Neural crest cell (in vitro differentiated cells): ENCODE results near the gene ALDH1A3. TPM values are rescaled to one million over a fixed set of nuclear protein-coding genes. Genes with fewer than 3 reads are reported as not detected.

Source experiments
- DNase-seq: peaks from one replicate; pipeline ENCODE4 v3.0.0; 2021; ENCODE audit warnings: low read depth, mixed read lengths, low spot score
- H3K27ac Mint-ChIP-seq: one replicate; pipeline ENCODE4 v1.8.0; 2021; ENCODE audit warnings: mild to moderate bottlenecking, mixed read lengths; ENCODE audit not compliant: unreplicated experiment
- H3K27me3 Mint-ChIP-seq: 2 replicates; pipeline ENCODE4 v1.8.0; 2021; ENCODE audit warnings: low read depth, mild to moderate bottlenecking, mixed read lengths
- H3K36me3 Mint-ChIP-seq: 2 replicates; pipeline ENCODE4 v1.8.0; 2021; ENCODE audit warnings: low read depth, mild to moderate bottlenecking, mixed read lengths
- H3K4me1 Mint-ChIP-seq: 2 replicates; pipeline ENCODE4 v1.8.0; 2021; ENCODE audit warnings: mixed read lengths
- H3K4me3 Mint-ChIP-seq: one replicate; pipeline ENCODE4 v1.8.0; 2021; ENCODE audit warnings: mild to moderate bottlenecking, mixed read lengths
- H3K9me3 Mint-ChIP-seq: 2 replicates; pipeline ENCODE4 v1.8.0; 2021; ENCODE audit warnings: mixed read lengths
- total RNA-seq: library from RNA; stranded (reverse); gene quantifications from 2 replicates; pipeline ENCODE4 v1.2.1, GENCODE V29; 2021
- TF ChIP-seq, protein P1 (sequence below): fragments of 200-600 bp; sonication (generic); conservative IDR thresholded peaks from 2 replicates; pipeline ENCODE4 v1.5.0; 2021; ENCODE audit warnings: antibody characterized with exemption, mild to moderate bottlenecking

The ALDH1A3 gene
- total RNA-seq, 1 donor from 2014 or later, result 8.0 TPM

DNA sequence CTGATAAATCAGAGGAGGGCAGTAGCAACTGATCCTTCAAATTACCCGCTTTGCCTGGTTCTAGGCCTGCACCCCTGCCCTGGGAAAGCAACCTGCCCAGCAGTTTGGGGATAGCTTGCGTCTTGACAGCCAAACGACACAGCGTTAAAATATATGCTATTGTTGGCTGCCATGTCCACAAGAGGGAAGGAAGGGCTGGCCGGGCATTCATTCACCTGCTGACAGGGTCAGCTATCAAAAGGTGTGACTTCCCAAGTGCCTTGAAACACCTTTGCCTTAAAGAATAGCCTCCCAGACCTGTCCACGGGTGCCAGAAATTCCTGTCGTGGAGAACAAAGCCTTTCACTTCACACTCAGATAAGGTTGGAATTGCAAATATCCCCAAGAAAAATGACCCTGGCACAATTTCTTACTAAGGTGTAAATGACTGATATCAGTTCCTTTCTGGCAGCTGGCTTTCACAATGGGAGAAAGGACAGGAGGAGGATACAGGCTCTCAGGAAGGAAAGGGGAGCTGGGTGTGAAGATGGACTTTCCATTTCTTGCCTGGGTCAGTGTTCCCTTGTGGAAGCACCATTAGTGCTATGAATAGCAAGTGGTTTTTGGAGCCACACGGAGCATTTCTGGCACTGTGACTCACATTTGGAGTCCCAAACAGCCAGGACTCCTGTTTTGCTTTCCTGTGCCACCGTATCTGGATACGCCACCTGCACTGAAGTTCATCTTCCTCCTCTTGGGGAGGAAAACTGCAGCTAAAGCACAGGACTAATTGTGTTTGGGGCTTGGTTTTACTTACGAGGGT, 19.2 kb downstream of the ALDH1A3 start:
- peaks cover 8% of the 10 kb centered on the region for H3K27me3 Mint-ChIP-seq
- DNase-seq, result no peak
- no peak overlapping the region for H3K27ac Mint-ChIP-seq
- no peaks in the 10 kb centered on the region for H3K36me3 Mint-ChIP-seq
- TF ChIP-seq, protein P1, sequence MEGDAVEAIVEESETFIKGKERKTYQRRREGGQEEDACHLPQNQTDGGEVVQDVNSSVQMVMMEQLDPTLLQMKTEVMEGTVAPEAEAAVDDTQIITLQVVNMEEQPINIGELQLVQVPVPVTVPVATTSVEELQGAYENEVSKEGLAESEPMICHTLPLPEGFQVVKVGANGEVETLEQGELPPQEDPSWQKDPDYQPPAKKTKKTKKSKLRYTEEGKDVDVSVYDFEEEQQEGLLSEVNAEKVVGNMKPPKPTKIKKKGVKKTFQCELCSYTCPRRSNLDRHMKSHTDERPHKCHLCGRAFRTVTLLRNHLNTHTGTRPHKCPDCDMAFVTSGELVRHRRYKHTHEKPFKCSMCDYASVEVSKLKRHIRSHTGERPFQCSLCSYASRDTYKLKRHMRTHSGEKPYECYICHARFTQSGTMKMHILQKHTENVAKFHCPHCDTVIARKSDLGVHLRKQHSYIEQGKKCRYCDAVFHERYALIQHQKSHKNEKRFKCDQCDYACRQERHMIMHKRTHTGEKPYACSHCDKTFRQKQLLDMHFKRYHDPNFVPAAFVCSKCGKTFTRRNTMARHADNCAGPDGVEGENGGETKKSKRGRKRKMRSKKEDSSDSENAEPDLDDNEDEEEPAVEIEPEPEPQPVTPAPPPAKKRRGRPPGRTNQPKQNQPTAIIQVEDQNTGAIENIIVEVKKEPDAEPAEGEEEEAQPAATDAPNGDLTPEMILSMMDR, result no peak
- H3K4me1 Mint-ChIP-seq, result peaks cover 24% of the 10 kb centered on the region
- H3K9me3 Mint-ChIP-seq, result no peaks in the 10 kb centered on the region
- no peak overlapping the region for H3K4me3 Mint-ChIP-seq

DNA sequence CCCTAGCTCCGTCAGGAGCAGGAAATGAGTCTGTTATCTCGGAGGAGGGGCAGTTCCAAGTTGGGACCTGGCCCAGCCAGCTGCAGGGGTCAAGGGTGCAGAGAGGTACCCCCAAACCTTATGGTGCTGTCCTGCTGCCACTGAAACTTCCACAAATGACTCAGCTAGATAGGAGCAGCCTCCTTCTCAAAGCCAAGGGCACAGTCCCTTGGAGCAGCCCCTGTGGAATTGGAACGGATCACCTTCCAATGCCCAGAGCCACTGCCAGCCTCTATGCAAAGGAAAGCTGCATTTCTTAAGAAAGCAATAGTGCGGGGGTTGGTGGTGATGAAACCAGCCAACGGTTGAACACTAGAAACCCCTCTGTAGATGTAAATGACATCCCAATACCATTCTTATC, 20.0 kb downstream of the ALDH1A3 start:
- Mint-ChIP-seq H3K27ac (no peak overlapping the region), H3K4me1 (peaks cover 24% of the 10 kb centered on the region), H3K4me3 (no peak overlapping the region), H3K9me3 (no peaks in the 10 kb centered on the region), H3K27me3 (peaks cover 5% of the 10 kb centered on the region), H3K36me3 (peaks cover 4% of the 10 kb centered on the region)
- no peak for DNase-seq
- TF ChIP-seq, protein P1, result no peak

DNA sequence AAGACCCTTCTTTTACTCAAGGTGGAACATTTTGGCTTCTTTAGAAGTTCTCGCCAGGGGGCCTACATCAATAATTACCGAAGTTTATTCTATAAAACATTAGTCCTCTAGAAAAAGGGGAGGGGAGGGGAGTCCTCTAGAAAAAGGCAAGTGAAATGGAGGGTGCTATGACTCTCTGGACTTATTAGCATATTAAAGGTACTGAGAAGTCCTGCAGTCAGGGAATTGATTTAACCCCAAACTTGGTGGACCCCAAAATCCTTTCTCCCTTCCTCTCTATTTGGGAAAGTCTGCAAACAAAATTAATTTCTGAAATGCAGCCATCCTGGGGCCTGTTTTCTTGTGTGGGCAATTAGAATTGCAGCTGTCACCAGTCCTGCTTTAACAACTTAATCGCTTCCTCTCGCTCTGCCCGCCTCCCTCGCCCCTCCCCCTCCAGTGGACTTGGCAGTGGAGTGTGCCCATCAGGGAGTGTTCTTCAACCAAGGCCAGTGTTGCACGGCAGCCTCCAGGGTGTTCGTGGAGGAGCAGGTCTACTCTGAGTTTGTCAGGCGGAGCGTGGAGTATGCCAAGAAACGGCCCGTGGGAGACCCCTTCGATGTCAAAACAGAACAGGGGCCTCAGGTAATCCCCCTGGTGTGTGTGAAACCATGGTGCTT, 20.6 kb downstream of the ALDH1A3 start:
- H3K4me3 Mint-ChIP-seq, result no peak overlapping the region
- TF ChIP-seq, protein P1, result no peak
- peaks cover 4% of the 10 kb centered on the region for H3K36me3 Mint-ChIP-seq
- peaks cover 24% of the 10 kb centered on the region for H3K4me1 Mint-ChIP-seq
- DNase-seq, result no peak
- H3K27me3 Mint-ChIP-seq, result peaks cover 5% of the 10 kb centered on the region
- no peak overlapping the region for H3K27ac Mint-ChIP-seq
- H3K9me3 Mint-ChIP-seq, result no peaks in the 10 kb centered on the region

DNA sequence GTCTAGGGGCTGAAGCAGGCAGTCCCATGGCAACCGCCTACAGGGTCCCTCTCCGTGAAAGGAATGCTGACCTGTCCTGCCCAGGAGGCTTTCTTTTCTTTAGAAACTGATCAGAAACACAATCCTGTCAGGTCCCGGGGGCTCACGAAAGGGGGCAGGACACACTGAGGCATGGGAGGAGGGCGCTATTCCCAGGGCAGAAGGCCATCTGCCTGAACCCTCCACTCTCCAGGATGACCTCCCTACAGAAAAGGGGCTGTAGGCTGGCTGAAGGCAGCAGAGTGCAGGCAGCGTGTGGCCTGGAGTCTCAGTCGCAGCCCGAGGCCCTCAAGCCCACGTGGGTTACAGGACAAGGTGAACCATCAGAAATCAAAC, 21.2 kb downstream of the ALDH1A3 start:
- DNase-seq, result no peak
- H3K27me3 Mint-ChIP-seq, result peaks cover 5% of the 10 kb centered on the region
- TF ChIP-seq, protein P1, result no peak
- H3K27ac Mint-ChIP-seq, result no peak overlapping the region
- H3K9me3 Mint-ChIP-seq, result no peaks in the 10 kb centered on the region
- peaks cover 24% of the 10 kb centered on the region for H3K4me1 Mint-ChIP-seq
- peaks cover 4% of the 10 kb centered on the region for H3K36me3 Mint-ChIP-seq
- H3K4me3 Mint-ChIP-seq, result no peak overlapping the region

DNA sequence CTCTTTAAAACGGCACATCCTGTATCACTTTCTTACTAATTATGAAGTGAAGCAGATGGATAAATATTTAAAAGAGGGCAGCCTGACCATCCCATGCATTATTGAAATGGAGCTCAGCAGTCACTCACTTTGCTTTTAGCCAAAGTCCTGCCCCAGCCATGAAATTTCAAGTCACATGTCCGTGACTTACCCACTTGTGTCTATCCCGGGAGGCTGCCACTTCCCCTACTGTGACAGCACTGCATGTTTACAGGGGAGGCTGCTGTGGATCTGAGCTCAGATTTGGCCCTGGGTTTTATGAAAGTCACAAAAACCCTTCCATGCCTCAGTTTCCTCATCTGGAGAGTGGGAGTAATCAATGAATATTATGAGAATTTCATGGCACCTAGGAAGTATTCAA, 21.7 kb downstream of the ALDH1A3 start:
- peaks cover 4% of the 10 kb centered on the region for H3K36me3 Mint-ChIP-seq
- DNase-seq, result no peak
- no peak overlapping the region for H3K27ac Mint-ChIP-seq
- peaks cover 24% of the 10 kb centered on the region for H3K4me1 Mint-ChIP-seq
- TF ChIP-seq, protein P1, result no peak
- no peaks in the 10 kb centered on the region for H3K9me3 Mint-ChIP-seq
- H3K4me3 Mint-ChIP-seq, result no peak overlapping the region
- H3K27me3 Mint-ChIP-seq, result peaks cover 5% of the 10 kb centered on the region
